Aorta (tissue), 5 donors: ENCODE results near the gene BCAS1. TPM values are rescaled to one million over a fixed set of nuclear protein-coding genes. Genes with fewer than 3 reads are reported as not detected.

Source experiments
- ATAC-seq: fragments of 200-7000 bp; cut with Tn5 transposase; one replicate; pipeline ENCODE4 v1.9.1; 2022; ENCODE audit warnings: moderate library complexity; ENCODE audit not compliant: low FRiP score
- DNase-seq, 2 donors: peaks; one replicate each; pipeline ENCODE4 v3.0.0-alpha.2; 2020
- H3K27ac ChIP-seq, 2 donors: one replicate each; pipeline ENCODE4 v1.5.1; 2013; ENCODE audit warnings: low read length in 2 of 2, mild to moderate bottlenecking in 2 of 2, moderate library complexity in 2 of 2, control low read depth in 1 of 2, inconsistent platforms in 1 of 2, low read depth in 1 of 2
- H3K27me3 ChIP-seq, 2 donors: one replicate each; pipeline ENCODE4 v1.6.1; 2013; ENCODE audit warnings: control low read depth in 1 of 2, low read length in 1 of 2, mild to moderate bottlenecking in 1 of 2, moderate library complexity in 1 of 2; ENCODE audit not compliant: insufficient read depth in 2 of 2, control insufficient read depth in 1 of 2
- H3K36me3 ChIP-seq, 2 donors: one replicate each; pipeline ENCODE4 v1.6.1; 2013; ENCODE audit warnings: control low read depth in 1 of 2, low read length in 1 of 2, mild to moderate bottlenecking in 1 of 2; ENCODE audit not compliant: insufficient read depth in 2 of 2, control insufficient read depth in 1 of 2
- H3K4me1 ChIP-seq, 2 donors: one replicate each; pipeline ENCODE4 v1.6.1; 2013; ENCODE audit warnings: low read length in 2 of 2, control low read depth in 1 of 2, mild to moderate bottlenecking in 1 of 2, moderate library complexity in 1 of 2; ENCODE audit not compliant: insufficient read depth in 2 of 2, control insufficient read depth in 1 of 2
- H3K4me3 ChIP-seq, 2 donors: one replicate each; pipeline ENCODE4 v1.5.1; 2013; ENCODE audit warnings: low read length in 2 of 2, control low read depth in 1 of 2, mild to moderate bottlenecking in 1 of 2
- H3K9me3 ChIP-seq: one replicate; pipeline ENCODE4 v1.6.1; 2013; ENCODE audit warnings: mild to moderate bottlenecking, low read length; ENCODE audit not compliant: control insufficient read depth
- WGBS, 2 donors: extraction: QIAGEN DNeasy Blood & Tissue Kit; methylation state at CpG; one replicate each; pipeline ENCODE4 v1.1.7; 2013; 5-methylcytosine and 5-hydroxymethylcytosine counted together
- intact Hi-C, 2 donors: fragments of 100-400 bp; cut with DNase I; formaldehyde crosslinking; loops; one replicate each; pipeline versions ENCODE4 v1.14.2 to v1.15.0; 2022
- polyA plus RNA-seq, 2 donors: library from polyadenylated mRNA; stranded (reverse); fragments of 200-250 nt; gene quantifications; one replicate each; pipeline ENCODE4 v1.2.3, GENCODE V29; 2013
- total RNA-seq, 2 donors: library from RNA; stranded (reverse); fragmentation: NEBNext Ultra II Directional; extraction: Animal tissue kit (Norgen Biotek cat#: 25700); gene quantifications; one replicate each; pipeline ENCODE4 v1.2.1, GENCODE V29; 2021
- donor health status: healthy with polysubstance abuse.
- donor health status: Bipolar disorder and iron deficiency.
- donor health status: DM: no; HTN: no; CAD: no.
- donor health status: DM: no; HTN: no; CAD: no.
- donor health status: DM: yes; HTN: yes; CAD: no.

Gene BCAS1
- total and polyA plus RNA-seq, 4 donors: 0.51 to 8.9 (median 1.8) TPM

DNA sequence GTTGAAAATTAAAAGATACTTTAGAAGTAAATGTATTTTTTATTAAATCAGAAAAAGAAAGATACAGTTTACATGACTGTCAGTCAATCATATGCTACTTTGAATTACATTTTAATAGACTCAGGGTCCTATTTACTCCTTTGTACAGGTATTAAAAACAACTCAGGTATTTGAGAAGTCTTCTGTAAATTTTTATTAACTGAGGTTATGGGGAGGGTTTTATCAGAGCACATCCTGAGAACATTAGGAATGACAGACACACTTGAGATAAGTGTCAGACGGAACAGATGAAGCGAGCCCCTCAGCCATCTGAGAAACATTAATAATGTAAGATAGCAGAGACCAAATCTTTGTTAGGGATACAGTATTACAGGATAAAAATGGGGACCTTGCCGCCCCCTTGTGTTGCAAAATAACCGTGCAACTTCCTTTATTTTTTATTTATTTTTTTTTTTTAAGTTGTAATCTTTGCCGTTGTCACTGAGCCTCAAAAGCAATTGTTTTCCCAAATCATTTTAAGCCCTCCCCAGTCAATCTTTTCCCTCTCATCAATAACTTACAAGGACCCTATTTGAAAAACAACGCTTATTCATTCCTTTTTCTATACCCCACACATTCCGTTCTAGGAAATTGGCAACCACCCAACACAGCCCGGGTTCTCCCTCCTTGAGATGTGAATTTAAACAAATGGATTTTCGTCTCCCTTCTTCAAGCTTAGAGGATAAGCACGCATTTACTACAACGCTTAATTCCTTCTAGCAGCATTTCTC is 126.7 kb downstream of the BCAS1 start:
- Histone ChIP-seq H3K27ac (no peak overlapping the region), H3K4me1 (peaks cover 0 to 4% of the 10 kb centered on the region in 2 donors), H3K9me3 (no peaks in the 10 kb centered on the region), H3K27me3 (no peaks in the 10 kb centered on the region), H3K4me3 (no peak overlapping the region), H3K36me3 (no peaks in the 10 kb centered on the region)
- 9 to 12% methylated on average over 11 of the region's 11 CpGs for WGBS, 2 donors
- DNase-seq: no peak
- intact Hi-C loops: loop anchor here (5.0 to 10.0 kb wide), 2 partner anchors 121 to 366 kb away; no protein-coding TSS in a partner anchor
- ATAC-seq: no peak

GRCh38 chr20:53942973-53943372 is 127.4 kb downstream of the BCAS1 start:
- Histone ChIP-seq H3K4me1 (peaks cover 0 to 4% of the 10 kb centered on the region in 2 donors), H3K27me3 (no peaks in the 10 kb centered on the region), H3K27ac (no peak overlapping the region), H3K36me3 (no peaks in the 10 kb centered on the region), H3K4me3 (no peak overlapping the region), H3K9me3 (no peaks in the 10 kb centered on the region)
- ATAC-seq (no peak), DNase-seq (no peak)
- 84 to 93% methylated on average over 3 of the region's 3 CpGs for WGBS, 2 donors
- intact Hi-C loops: loop anchor here (5.0 to 10.0 kb wide), 2 partner anchors 122 to 366 kb away; no protein-coding TSS in a partner anchor

DNA sequence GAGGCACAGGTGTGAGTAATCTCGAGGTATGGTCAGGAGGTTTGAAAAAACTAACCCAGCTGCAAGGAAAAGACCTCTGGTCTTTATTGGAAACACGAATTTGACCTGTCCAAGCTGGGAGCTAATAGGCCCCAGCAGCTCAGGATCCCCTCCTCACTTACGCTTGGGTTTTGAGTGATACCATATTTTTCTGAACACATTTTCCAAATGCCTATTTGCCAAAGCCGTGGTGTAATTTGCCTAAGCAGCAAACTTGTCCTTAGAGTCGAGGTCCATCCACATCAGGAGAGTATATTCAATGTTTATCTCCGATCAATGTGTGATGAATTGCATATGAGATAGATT is 128.0 kb downstream of the BCAS1 start:
- Histone ChIP-seq H3K36me3 (no peaks in the 10 kb centered on the region), H3K27ac (no peak overlapping the region), H3K27me3 (no peaks in the 10 kb centered on the region), H3K4me1 (peaks cover 0 to 4% of the 10 kb centered on the region in 2 donors), H3K9me3 (no peaks in the 10 kb centered on the region), H3K4me3 (no peak overlapping the region)
- DNase-seq: no peak
- ATAC-seq: no peak
- 87% methylated on average over 6 of the region's 6 CpGs for WGBS, 2 donors
- intact Hi-C loops: loop anchor here (5.0 to 10.0 kb wide), 2 partner anchors 122 to 365 kb away; no protein-coding TSS in a partner anchor

- H3K36me3 ChIP-seq: no peaks in the 10 kb centered on the region
- H3K4me3 ChIP-seq: no peak overlapping the region
- intact Hi-C loops: loop anchor here (5.0 to 10.0 kb wide), 2 partner anchors 123 to 365 kb away; no protein-coding TSS in a partner anchor
- H3K27me3 ChIP-seq: no peaks in the 10 kb centered on the region
- no peak for DNase-seq
- no peak overlapping the region for H3K27ac ChIP-seq
- no peak for ATAC-seq
- peaks cover 0 to 4% of the 10 kb centered on the region in 2 donors for H3K4me1 ChIP-seq
- WGBS, 2 donors: 81 to 86% methylated on average over 7 of the region's 7 CpGs
- H3K9me3 ChIP-seq: no peaks in the 10 kb centered on the region
Measured at GRCh38 chr20:53941680-53942471, 128.5 kb downstream of the BCAS1 start.

- DNase-seq (peak in 1 of 2 donors; percentile 84), ATAC-seq (peak; percentile 44)
- Histone ChIP-seq H3K4me3 (no peak overlapping the region), H3K27ac (no peak overlapping the region), H3K27me3 (no peaks in the 10 kb centered on the region), H3K4me1 (peaks cover 0 to 4% of the 10 kb centered on the region in 2 donors), H3K9me3 (no peaks in the 10 kb centered on the region), H3K36me3 (no peaks in the 10 kb centered on the region)
- intact Hi-C loops: loop anchor here (5.0 to 10.0 kb wide), 2 partner anchors 124 to 364 kb away; no protein-coding TSS in a partner anchor
- WGBS, 2 donors: 41 to 44% methylated on average over 6 of the region's 6 CpGs
Measured at GRCh38 chr20:53940907-53941545, 129.4 kb downstream of the BCAS1 start.

GRCh38 chr20:53940360-53940702 is 130.1 kb downstream of the BCAS1 start:
- intact Hi-C loops: loop anchor here (5.0 to 10.0 kb wide), 2 partner anchors 124 to 363 kb away; no protein-coding TSS in a partner anchor
- Histone ChIP-seq H3K27me3 (no peaks in the 10 kb centered on the region), H3K36me3 (no peaks in the 10 kb centered on the region), H3K9me3 (no peaks in the 10 kb centered on the region), H3K27ac (peak overlapping the region in 1 of 2 donors; percentile 39), H3K4me3 (no peak overlapping the region), H3K4me1 (peaks cover 0 to 4% of the 10 kb centered on the region in 2 donors)
- no peak for DNase-seq
- WGBS, 2 donors: 50 to 56% methylated on average over 7 of the region's 7 CpGs
- no peak for ATAC-seq

DNA sequence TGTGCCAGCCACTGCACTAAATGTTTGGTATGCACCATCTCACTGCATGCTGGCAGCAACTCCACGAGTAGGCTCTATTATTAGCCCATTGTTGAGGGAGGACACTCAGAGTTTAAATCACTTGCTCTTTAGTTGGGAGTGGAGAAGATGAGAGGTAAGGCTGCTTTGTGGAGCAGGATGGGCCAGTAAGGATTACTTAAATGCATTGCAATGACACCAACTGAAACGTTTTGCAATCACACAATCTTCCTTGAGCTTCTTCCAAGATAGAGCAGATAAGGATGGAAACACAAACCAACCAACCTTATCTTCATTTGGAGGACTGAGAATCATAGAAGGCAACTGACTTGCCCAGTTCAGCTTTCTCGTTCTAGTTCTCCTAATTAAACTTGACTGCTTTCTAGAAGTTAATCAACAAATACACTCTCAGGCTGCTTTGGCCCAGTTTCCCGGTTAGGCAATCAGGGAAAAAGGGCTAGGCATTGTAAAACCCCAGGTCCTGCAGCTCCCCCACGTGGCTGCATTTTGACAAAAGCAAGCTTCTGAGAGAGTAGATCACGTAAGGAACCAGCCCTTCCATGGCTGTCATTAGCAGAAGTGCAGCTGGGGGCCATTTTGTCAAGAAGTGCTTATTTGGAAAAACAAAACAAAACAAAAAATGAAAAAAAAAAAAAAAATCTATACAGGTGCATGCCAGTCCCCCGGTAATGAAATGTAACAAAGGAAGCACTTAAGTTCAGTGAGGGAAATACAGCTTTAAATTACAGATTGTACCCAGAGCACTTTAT is 130.6 kb downstream of the BCAS1 start:
- Histone ChIP-seq H3K4me3 (no peak overlapping the region), H3K27ac (peak overlapping the region in 1 of 2 donors; percentile 45), H3K4me1 (peaks cover 0 to 4% of the 10 kb centered on the region in 2 donors)

GRCh38 chr20:53939190-53939571 is 131.2 kb downstream of the BCAS1 start:
- Histone ChIP-seq H3K27ac (peak overlapping the region in 1 of 2 donors; percentile 45), H3K4me1 (peaks cover 0 to 4% of the 10 kb centered on the region in 2 donors)
- intact Hi-C loops: loop anchor here in 1 of 2 donors (5.0 kb wide), 1 partner anchor 362 kb away; no protein-coding TSS in a partner anchor

More for the DNA sequence above, 130.6 kb downstream of the BCAS1 start:
- intact Hi-C loops: loop anchor here (5.0 to 10.0 kb wide), 2 partner anchors 125 to 362 kb away; no protein-coding TSS in a partner anchor
- Histone ChIP-seq H3K27me3 (no peaks in the 10 kb centered on the region), H3K36me3 (no peaks in the 10 kb centered on the region), H3K9me3 (no peaks in the 10 kb centered on the region)
- DNase-seq (peak; percentile 92 to 96), ATAC-seq (peak; percentile 88)
- WGBS, 2 donors: 12 to 14% methylated on average over 7 of the region's 7 CpGs

More at GRCh38 chr20:53939190-53939571, 131.2 kb downstream of the BCAS1 start:
- Histone ChIP-seq H3K36me3 (no peaks in the 10 kb centered on the region), H3K27me3 (no peaks in the 10 kb centered on the region), H3K9me3 (no peaks in the 10 kb centered on the region), H3K4me3 (no peak overlapping the region)
- ATAC-seq: no peak
- DNase-seq: no peak
- WGBS, 2 donors: 57 to 62% methylated on average over 3 of the region's 3 CpGs
